Osteocyte (in vitro differentiated cells): Measurements from ENCODE around the gene PDZD2. TPM values are rescaled to one million over a fixed set of nuclear protein-coding genes. Genes with fewer than 3 reads are reported as not detected.
"Not testable (repeated sequence)": the region's sequence is repeated elsewhere in the genome, so short reads cannot be mapped to it uniquely, and the experiment has no call there.

Experiments used
- DNase-seq: peaks from one replicate; pipeline ENCODE4 v3.0.0; 2021; ENCODE audit warnings: mixed read lengths; ENCODE audit not compliant: unreplicated experiment; ENCODE audit errors: extremely low spot score
- H3K27ac Mint-ChIP-seq: one replicate; pipeline ENCODE4 v1.8.0; 2021; ENCODE audit warnings: mild to moderate bottlenecking, mixed read lengths; ENCODE audit not compliant: unreplicated experiment
- H3K27me3 Mint-ChIP-seq: one replicate; pipeline ENCODE4 v1.8.0; 2021; ENCODE audit warnings: mixed read lengths; ENCODE audit not compliant: unreplicated experiment
- H3K36me3 Mint-ChIP-seq: one replicate; pipeline ENCODE4 v1.8.0; 2021; ENCODE audit warnings: mixed read lengths; ENCODE audit not compliant: unreplicated experiment
- H3K4me1 Mint-ChIP-seq: one replicate; pipeline ENCODE4 v1.8.0; 2021; ENCODE audit warnings: mixed read lengths; ENCODE audit not compliant: unreplicated experiment
- H3K4me3 Mint-ChIP-seq: one replicate; pipeline ENCODE4 v1.8.0; 2021; ENCODE audit warnings: mild to moderate bottlenecking, moderate library complexity, mixed read lengths; ENCODE audit not compliant: unreplicated experiment
- H3K9me3 Mint-ChIP-seq: one replicate; pipeline ENCODE4 v1.8.0; 2021; ENCODE audit warnings: mixed read lengths; ENCODE audit not compliant: unreplicated experiment
- CTCF ChIP-seq: fragments of 200-600 bp; sonication (generic); IDR thresholded peaks from 2 replicates; pipeline ENCODE4 v1.5.0; 2021; ENCODE audit warnings: antibody characterized with exemption, mild to moderate bottlenecking, moderate library complexity
- long read RNA-seq: library from polyadenylated mRNA; unstranded; transcript quantifications from one replicate; pipeline ENCODE4 v2.0.0, GENCODE V29; 2021
- total RNA-seq: library from RNA; stranded (reverse); gene quantifications from 2 replicates; pipeline ENCODE4 v1.2.1, GENCODE V29; 2021

Gene PDZD2
- 2.3 and 2.8 TPM in 2 replicates for total RNA-seq
- long read RNA-seq, partial matches to known transcripts = 3 of 4 reads
- long read RNA-seq, other reads (novel, unspliced or antisense) = 1 of 4 reads

GRCh38 chr5:31638748-31639418, at the start of gene PDZD2:
TSS of gene PDZD2 (plus strand) at chr5:31639131.
- Mint-ChIP-seq H3K4me3 (peak within 1 kb of the TSS; percentile 82), H3K36me3 (no peaks in the 10 kb centered on the region), H3K9me3 (no peaks in the 10 kb centered on the region), H3K27ac (no peak within 1 kb of the TSS), H3K27me3 (peaks cover 36% of the 10 kb centered on the region), H3K4me1 (peaks cover 14% of the 10 kb centered on the region)
- peak; percentile 86 for DNase-seq
- TF ChIP-seq CTCF = peak; percentile 45

- Mint-ChIP-seq H3K4me1 (no peaks in the 10 kb centered on the region), H3K36me3 (no peaks in the 10 kb centered on the region), H3K27me3 (peaks cover 51% of the 10 kb centered on the region), H3K9me3 (no peaks in the 10 kb centered on the region), H3K4me3 (no peak overlapping the region), H3K27ac (no peak overlapping the region)
- no peak for DNase-seq
- TF ChIP-seq CTCF = no peak
These were observed 45.3 kb upstream of the PDZD2 start for GRCh38 chr5:31593665-31594064.

- H3K27me3 Mint-ChIP-seq = peaks cover 68% of the 10 kb centered on the region
- H3K4me3 Mint-ChIP-seq = no peak overlapping the region
- TF ChIP-seq CTCF = no peak
- H3K9me3 Mint-ChIP-seq = no peaks in the 10 kb centered on the region
- no peak overlapping the region for H3K27ac Mint-ChIP-seq
- no peaks in the 10 kb centered on the region for H3K36me3 Mint-ChIP-seq
- H3K4me1 Mint-ChIP-seq = no peaks in the 10 kb centered on the region
- no peak for DNase-seq
These were observed 42.6 kb upstream of the PDZD2 start for GRCh38 chr5:31596354-31596753.

GRCh38 chr5:31598640-31599611, 40.0 kb upstream of the PDZD2 start:
- Mint-ChIP-seq H3K27me3 (peaks cover 73% of the 10 kb centered on the region), H3K36me3 (no peaks in the 10 kb centered on the region), H3K9me3 (no peaks in the 10 kb centered on the region), H3K27ac (no peak overlapping the region), H3K4me3 (no peak overlapping the region), H3K4me1 (no peaks in the 10 kb centered on the region)
- TF ChIP-seq CTCF = no peak
- no peak for DNase-seq

GRCh38 chr5:31602305-31602704, 36.6 kb upstream of the PDZD2 start:
- H3K27ac Mint-ChIP-seq, H3K4me1 Mint-ChIP-seq, H3K36me3 Mint-ChIP-seq, H3K9me3 Mint-ChIP-seq, H3K4me3 Mint-ChIP-seq, DNase-seq: not testable (repeated sequence)
- H3K27me3 Mint-ChIP-seq = peaks cover 62% of the 10 kb centered on the region
